ENCODE measurements around the gene IL12A.

IL12A gene

DNA sequence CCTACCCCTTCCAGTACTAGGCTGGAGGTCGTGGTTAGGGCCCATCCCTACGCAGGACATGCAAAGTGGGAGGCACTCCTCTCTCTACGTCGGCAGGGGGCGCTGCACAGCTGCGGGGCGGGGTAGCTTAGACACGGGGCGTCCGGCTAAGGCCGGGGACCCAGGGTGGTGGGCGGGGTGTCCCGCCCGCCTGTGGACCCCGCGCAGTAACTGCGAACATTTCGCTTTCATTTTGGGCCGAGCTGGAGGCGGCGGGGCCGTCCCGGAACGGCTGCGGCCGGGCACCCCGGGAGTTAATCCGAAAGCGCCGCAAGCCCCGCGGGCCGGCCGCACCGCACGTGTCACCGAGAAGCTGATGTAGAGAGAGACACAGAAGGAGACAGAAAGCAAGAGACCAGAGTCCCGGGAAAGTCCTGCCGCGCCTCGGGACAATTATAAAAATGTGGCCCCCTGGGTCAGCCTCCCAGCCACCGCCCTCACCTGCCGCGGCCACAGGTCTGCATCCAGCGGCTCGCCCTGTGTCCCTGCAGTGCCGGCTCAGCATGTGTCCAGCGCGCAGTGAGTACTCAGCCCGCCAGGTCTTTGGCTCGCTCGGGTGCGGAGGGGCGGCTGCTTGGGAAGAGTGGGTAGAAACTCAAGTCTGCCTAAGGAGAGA is at the start of gene IL12A:
TSS of gene IL12A (plus strand) at position 219 of the 655 bp plus-strand sequence.
- DNase-seq (ENCODE audit: low spot score), result peak; percentile 72

DNA sequence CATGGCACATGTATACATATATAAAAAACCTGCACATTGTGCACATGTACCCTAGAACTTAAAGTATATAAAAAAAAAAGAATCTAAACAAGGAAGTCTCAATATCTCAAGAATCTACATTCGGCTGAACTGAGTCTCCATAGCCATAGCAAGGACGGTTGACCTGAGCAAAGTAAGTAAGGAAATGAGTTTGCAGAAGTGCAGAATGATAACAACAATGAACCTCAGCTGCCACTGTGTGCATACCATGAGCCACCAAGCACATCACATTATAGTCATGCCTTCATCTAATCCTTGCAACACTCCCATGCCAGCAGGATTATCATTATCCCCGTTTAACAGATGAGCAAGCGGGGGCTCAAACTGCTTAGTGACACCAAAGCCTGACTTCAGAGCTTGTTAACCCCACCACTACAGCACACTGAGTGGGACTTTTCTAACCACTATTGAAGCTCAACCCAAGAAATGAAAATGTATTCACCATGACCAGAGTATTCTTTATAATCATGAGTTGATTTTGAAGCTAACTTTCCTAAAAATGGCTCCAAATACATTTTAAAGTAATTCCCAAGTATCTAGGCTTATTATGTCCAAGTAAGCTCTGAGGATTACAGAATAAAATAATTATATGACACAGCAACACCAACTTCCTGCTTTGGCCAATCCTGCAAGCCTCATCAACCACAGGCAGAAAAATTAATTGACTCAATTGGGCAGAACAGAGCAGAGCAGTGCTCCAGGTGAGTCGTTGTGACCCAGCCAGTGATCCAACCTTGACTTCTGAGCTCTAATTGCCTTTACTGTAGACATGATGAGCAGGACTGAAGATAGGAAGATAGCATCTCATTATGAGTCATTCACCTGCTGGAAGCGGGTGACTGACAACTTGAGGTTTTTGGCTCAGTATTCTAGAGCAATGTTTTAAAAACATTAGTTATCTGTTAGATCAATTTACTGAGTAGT is 47.3 kb upstream of the IL12A start:
- DNase-seq (ENCODE audit: low spot score), result no peak

DNA sequence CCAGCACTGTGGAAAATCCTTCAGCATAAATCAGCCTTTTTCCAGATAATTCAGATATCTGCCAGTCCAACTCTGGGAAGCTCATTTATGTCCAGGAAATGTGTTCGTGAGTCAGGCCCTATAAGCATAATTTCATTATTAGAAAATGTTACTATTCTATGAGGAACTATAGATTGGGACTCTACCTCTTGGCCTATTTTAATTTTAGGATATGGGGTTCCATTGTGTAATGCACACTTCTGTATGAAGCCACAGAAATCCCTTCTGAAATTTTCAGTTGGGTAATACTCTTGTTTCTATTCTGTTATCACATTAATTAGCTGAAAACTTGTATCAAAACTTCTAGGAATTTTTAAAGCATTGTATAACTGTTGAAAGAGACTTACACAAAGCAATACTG is 43.9 kb upstream of the IL12A start:
- no peak for DNase-seq (ENCODE audit: low spot score)

DNA sequence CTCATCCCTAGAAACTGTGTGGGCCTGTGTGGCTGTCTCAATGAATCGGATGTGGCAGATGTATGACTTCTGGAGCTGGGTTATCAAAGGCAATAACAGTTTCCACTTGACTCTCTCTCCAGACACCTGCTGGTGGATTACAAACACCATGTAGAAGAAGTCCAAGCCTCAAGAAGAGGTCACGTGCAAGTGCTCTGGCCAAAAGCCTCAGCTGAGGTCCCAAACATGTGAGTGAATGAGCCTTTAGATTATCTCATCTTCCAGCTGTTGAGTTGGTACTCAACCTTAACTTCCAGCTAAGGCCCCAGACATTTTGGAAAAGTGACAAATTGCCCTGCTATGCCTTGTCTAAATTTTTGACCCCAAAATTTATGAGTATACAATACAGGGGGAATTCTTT is 42.7 kb upstream of the IL12A start:
- no peak for DNase-seq (ENCODE audit: low spot score)

DNA sequence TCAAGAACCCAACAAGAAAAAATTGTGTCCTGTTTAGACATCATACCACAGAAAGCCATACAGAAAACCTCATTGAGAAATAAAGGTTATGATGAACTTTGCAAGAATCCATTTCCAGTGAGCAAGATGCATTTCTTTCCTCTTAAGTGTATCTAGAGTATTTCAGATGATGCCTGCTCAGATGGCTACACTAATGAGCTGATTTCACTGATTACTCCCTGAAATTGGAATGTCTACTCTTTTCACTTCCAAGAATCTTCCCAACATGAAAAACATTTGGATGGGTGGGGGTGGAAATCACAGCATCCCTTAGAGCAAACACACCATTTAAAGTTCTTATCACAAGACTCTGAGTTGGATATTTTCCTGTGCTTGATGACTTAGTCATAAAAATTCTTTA is 41.4 kb upstream of the IL12A start:
- DNase-seq (ENCODE audit: low spot score), result no peak

DNA sequence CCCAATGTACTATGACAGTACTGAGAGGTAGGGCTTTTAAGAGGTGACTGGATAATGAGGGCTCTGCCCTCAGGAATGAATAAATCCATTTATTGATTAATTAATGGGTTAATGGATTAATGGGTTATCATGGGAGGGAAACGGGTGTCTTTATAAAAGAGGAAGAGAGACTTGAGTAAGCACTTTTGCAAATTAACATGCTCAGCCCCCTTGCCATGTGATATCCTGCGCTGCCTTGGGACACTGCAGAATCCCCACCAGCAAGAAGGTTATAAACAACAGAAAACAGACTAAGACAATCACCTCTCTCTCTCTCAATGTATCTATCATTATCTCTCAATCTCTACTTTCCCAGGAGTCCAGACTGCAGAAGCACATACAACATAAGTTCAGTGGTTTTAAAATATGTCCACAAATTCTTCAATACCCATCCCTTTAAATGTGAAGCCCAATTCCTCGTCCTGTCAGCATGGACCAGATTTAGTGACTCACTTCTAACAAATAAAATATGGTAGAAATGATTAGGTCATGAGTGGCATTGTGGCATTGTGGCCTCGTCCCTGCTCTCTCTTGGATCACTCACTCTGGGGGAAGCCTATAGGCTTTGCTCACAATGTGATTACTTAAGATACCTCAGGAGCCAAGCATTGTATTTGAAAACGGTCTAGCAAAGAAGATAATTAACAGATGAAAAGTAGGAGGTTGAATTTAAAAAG is 40.0 kb upstream of the IL12A start:
- DNase-seq (ENCODE audit: low spot score), result no peak

DNA sequence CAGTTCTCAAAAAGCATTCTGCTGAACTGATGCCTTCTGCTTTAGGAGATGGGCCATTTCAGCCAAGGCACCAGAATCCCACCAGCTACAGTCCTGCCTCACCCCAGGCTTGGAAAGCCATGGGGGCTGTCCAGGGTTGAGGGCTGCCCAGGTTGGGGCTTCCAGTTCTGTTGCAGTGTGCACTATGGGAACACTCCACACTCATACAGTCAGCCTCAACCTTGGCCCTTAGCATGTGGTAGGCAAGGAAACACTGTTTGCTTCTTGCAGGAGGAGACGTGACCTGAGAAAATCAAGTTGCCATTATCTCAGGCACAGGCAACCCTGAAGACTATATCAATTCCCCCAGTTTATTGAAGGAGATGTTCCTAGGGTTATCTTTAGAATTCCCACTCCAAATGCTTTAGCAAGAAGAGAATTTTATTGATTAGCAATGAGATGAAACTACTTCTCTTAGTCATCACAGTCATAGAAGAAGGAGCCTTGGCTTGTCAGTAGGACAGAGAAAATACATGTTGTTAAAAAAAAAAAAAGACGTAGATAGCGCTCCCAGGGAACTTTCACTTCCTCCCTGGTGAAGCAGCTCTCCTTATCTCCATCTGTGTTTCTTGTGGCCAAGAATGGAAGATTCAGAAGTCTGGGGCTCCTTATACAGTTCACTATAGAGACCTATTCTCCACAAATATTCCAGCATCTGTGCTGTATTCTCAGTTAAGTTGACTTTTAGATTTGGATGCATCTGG is 38.3 kb upstream of the IL12A start:
- DNase-seq (ENCODE audit: low spot score), result no peak

DNA sequence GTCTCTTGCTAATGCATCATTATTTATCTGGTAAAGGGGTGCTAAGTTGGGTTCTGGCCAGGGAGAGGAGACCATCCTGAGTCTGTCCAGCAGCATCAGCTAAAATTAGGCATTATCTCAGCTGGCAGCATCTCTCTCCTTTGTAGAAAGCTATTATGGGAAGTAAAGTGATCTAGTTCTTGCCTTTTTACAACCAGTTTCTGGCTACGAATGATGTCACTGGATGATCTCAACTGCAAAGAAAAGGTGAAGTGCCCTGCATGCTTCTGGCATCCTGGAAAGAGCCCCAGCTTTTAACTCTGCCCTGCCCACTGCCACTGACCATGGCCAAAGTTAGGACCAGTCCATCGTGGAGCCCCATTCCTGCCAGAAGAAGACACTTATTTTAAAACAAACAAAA is 37.1 kb upstream of the IL12A start:
- no peak for DNase-seq (ENCODE audit: low spot score)

DNA sequence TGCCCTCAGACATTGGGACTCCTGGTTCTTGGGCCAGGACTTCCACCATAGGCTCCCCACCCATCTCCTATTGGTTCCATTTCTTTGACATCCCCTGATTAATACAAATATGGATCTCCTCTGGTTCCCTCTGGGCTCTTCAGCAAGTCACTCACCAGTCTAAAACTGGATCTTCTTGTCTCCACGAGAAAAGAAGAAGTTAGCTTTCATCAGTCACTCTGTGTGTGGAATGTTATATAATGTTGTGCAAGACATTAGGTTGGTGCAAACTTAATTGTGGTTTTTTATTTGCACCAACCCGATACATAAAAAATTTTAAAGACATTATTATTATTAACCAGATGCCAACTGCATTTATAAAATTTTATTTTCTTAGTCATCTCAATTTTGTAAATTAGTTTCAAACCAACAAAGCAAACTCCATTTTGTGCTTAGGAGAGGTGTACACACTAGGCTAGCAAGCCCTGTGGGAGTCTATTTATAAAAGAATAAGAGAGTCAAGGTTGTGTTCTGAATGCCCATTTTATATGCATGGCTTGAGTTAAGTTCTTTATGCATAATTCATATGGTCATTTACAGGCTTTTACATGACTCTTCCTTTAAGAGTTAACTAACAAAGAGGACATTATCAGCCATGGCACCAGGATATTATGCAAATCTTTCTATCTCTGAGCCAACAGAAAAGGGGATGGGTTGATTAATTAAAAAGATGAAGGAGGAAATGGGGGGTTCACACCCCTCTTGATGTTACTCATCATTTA is 35.1 kb upstream of the IL12A start:
- DNase-seq (ENCODE audit: low spot score), result no peak

DNA sequence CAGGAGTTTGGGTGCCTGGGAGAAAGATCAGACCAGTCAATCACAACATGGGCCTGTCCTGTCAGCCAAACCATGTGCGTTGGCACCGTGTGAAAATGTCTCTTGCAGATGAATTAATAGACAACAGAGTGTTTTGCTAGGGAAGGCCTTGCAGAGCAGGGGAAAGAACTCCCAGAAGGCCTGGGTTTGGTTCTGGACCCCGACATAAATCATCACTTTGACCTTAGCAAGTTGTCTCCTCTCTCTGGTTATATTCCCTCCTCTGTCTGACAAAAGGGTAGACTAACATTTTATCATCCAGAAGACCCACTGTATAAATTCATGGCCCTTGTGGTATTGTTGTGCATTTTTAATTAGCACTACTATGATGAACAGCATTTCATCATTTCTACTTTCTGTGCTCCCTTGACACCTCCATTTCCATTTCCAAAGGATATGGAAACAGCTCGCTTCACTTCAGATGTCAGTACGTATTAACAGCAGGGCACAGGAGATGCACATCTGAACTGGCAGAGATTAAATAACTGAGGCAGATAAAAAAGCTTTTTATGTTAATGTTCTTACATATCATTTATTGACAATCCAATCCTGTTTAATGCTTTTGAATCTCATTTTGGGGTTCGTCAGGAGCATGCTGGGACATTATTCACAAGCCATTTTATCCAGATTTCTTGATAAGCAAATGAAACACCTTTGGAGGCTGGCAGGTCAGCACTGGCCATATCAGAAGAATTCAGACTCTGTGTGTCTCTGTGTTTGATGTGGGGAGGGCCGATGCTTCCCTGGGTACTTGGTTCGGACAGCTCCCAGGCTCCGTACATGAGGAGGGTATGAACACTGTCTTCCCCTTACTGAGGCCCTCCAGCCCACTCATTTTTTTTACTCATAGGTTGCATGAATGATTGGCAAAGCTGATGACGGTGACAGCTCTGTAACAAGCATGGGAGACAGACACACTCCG is 28.2 kb upstream of the IL12A start:
- DNase-seq (ENCODE audit: low spot score), result no peak

DNA sequence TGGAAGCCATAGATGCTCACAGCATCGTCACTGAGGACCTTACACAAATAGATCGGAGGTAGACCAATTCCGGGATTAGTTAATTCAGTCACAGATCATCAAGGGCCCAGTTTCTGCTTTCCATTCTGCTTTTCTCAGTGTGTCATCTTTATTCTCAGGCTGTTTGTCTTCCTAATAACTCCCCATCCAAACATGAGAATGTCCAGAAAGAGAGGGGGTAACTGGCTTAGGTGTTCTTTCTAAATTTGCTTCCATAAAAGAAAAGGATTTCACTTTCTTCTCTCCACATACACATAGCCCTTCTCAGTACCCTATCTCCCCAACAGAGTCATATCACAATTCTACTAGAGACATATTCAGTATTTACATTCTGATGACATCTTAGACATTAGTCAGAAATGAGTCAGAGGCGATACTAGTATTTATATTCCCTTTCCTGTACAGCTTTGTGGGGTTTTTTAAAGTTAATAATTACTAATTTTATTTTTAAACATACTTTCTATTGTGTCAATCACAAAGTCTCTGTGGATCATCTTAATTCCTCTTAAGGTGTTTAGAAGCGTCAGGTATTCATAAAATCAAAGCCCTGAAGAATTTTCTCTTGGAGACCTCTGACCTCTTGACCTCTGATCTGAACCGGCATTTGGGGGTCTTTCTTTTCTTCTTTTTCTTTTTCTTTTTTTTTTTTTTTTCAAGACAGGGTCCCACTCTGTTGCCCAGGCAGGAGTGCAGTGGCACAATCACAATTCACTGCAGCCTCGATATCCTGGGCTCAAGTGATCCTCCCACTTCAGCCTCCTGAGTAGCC is 24.3 kb upstream of the IL12A start:
- peak; percentile 65 for DNase-seq (ENCODE audit: low spot score)

DNA sequence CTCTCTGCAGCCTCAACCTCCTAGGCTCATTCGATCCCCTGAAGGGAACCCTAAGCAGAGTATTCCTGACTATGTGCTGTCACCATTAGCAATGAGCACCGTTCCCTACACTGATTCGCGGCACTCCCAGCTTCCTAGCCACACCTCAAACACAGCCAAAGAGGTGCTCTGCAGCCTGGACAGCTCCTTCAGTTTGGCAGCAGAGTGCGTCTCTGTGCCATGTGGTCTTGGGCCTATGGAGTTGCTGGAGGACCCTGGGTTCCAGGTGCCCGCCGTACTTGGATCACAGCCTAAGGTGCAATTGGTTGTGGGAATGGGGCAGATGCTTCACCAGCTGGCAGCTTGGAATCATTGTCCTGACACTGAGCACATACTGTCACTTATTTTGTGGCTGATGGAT is 17.3 kb upstream of the IL12A start:
- no peak for DNase-seq (ENCODE audit: low spot score)

DNA sequence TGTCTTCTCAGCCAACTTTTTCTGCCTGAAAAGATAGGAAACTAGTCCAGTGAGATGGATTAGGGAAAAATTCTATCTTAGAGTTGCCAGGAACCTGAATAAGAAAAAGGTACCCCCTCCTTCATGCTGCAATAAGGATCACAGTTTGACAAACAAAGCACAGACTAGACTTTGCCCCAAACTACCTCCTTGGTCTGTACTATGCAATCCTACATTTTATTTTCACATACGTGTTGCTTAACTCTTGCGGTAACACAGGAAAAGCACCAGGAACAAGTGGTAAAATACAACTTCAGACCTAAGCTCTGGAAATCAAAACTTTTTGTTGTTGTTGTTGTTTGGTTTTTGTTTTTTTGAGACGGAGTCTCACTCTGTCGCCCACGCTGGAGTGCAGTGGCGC is 11.3 kb upstream of the IL12A start:
- DNase-seq (ENCODE audit: low spot score), result no peak

DNA sequence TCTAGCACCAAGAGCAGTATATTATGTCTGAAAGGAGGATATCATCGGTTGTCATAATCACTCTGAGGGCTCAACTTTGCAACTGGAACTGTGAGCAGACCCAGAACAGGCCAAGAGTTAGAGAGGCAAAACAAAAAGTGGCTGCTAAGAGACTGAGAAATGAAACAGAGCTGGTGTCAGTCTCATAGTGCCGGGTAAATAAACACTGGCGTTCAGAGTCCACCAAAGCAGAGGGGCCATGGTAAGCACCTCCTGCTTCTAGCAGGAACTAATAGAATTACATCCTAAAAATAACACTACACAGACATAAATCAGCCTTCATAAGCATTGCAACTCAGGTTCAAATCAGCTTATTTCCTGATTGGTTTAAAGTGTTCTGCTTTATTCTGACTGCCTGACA is 10.3 kb upstream of the IL12A start:
- no peak for DNase-seq (ENCODE audit: low spot score)

DNA sequence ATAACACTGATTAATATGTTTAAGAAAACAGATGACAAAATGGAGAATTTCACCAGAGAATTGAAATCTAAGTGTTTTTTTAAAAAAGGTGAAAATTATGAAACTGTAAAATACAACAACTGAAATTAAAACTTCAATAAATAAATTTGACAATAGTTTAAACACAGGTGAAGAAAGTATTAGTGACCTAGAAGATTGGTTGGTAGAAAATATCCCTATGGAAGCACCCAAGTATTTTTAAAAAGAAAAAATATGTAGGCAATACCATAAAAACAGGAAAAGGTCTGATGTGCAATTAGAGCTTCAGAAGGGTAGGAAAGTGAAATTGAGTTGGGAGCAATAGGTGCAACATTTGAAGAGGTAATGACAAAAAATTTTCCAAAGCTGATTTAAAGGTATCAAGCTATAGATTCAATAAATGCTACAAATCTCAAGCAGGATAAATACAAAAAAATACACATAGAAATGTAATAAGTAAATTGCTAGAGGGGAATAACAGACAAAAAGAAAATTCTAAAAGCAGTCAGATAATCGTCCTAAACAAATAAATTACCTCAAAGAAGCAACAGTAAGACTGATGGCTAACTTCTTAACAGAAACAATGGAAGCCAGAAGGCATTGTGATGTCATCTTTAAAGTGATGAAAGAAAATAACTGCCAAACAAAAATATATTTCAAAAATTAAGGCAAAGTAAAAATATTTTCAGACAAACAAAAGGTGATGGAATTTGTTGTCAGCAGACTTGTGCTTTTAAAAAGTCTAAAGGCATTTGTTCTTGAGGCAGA is 9.5 kb upstream of the IL12A start:
- DNase-seq (ENCODE audit: low spot score), result no peak

DNA sequence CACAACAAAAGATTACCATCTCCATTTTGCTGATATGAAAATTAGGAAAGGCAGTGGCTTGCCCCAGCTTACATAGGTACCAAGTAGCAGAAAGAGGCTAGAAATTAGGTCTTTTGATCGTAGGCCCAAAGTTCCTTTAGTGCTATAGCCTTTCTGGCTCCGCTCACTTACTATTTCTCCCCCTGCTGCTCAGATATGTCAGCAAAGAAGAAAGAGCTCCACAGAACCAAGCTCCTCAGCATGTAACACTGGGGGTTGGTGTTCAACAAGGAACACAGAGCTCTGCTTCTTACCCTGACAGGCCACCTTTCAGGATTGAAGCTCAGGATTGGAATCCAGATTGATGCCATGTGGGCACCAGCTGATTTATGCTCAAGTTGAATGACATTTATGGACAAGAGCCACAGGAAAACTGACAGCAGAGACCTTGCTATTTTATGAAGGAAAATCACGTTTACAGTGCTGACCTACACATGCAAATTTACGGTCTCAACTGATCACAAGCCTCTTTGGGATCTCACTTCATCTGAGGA is 6.1 kb upstream of the IL12A start:
- DNase-seq (ENCODE audit: low spot score), result no peak

DNA sequence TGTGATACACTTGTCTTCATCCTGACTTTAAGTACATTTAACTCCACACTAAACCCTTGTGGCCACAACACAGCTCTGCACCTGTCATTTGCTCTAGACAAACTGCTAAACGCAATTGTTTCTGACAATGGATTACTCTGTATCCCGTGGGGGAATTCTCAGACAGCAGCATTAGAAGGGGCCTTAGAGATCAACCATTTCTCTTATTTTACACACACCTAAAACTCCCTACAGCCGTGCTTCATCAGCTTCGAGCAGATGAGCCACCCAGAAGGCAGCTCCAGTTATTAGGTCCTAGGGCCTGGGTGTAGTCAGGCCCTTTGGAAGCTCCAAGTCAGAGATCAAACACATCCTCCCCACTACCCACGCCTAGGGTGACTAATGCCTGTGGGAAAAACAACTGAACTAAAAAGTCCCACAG is 1.3 kb upstream of the IL12A start:
- DNase-seq (ENCODE audit: low spot score), result peak; percentile 17

All from kidney capillary endothelial cell (primary cell).